EH (cell line): ENCODE measurements around the gene ZXDB.
"Not testable (repeated sequence)": the region's sequence is repeated elsewhere in the genome, so short reads cannot be mapped to it uniquely, and the experiment has no call there.

Source experiments
- DNase-seq: peaks from one replicate; pipeline ENCODE4 v3.0.0-alpha.2; 2015; ENCODE audit warnings: low read depth

The ZXDB gene

DNA sequence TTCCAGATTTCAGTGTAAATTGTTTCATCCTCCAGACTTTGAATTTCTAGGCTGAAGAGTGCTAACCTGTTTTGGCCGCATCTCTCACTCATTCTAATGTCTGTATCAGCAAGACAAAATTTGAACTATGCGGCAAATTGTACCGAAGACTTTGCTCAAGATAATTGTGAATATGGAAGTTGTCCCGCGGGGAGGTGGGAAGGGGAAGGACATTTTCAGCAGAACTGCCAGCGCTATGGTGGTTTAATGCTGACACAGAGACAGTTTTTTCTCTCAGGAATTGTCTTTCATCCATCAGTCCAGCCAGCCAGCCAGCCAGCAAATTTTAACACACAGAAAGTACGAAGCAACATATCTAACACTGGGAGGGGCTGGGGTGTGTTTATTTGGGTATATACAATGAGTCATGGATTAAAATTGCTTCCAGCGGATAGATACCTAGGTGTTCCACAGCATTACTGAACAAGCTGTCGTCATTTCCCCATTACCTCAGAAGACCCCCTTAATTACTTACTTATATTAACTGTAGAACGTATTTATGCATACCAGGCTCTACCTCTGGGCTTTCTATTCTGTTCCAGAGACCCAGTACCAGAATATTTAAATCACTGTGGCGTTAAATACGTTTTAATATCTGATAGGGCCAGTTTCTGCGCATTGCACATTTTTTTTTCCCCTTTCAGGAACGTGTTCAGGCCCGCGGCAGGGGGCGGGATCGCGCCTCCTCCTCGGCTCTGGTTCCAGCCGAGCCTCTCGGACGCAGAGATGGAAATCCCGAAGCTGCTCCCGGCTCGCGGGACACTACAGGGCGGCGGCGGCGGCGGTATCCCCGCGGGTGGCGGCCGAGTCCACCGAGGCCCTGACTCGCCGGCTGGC is at the start of gene ZXDB:
Gene ZXDB, plus strand, starts transcription at position 728 of the 876 bp plus-strand sequence. Its CDS starts 38 bp downstream, at position 766.
- peak; percentile 49 for DNase-seq

DNA sequence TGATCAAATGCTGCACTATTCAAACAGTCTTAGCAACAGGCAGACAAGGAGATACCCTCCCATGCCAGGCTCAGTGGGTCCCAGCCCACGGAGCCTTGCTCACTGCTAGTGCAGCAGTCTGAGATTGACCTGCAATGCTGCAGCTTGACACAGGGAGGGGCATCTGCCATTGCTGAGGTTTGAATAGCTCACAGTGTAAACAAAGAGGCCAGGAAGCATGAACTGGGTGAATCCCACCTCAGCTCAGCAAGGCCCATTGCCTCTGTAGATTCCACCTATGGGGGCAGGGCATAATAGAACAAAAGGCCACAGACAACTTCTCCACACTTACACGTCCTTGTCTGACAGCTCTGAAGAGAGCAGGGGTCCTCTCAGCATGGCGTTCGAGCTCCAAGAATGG is 26.6 kb upstream of the ZXDB start:
- DNase-seq = no peak

- peak; percentile 29 for DNase-seq
Observed at GRCh38 chrX:57573754-57574153, 18.1 kb upstream of the ZXDB start.

DNA sequence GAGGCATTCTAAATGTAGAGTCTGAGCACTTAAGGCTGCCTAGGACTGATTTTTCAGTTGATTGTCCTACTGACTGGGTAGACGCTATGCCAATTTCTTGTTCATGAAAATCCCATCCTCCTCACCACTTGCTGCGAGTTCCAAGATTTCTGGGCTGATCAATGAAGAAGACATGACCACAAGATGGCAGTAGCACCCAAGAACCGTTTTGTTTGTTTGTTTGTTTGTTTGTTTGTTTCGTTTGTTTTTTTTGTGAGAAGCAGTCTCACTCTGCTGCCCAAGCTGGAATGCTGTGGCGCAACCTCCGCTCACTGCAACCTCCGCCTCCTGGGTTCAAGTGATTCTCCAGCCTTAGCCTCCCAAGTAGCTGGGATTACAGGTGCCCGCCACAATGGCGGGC is 8.9 kb upstream of the ZXDB start:
- DNase-seq = not testable (repeated sequence)

GRCh38 chrX:57583477-57583876 is 8.3 kb upstream of the ZXDB start:
- DNase-seq = peak; percentile 2

GRCh38 chrX:57586360-57586759 is 5.5 kb upstream of the ZXDB start:
- no peak for DNase-seq

- no peak for DNase-seq
Observed at GRCh38 chrX:57587062-57587461, 4.7 kb upstream of the ZXDB start.

DNA sequence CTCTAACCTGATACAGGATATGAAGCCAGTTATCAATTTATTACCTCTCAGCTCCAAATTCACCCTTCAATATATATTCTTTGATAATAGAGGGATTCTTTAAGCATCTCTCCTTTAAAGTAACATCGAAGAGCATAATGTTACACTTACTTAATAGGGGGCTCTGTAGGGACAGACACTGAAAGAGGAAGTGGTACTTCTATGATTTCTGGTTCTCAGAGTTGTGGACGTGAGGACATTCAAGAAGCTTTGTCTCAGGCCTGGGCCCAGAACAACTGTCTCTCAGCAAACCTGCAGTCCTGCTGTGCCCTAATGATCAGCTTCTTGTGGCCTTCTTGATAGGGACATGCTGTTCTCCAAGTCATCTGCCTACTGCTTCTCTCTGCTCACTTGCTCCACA is 4.2 kb upstream of the ZXDB start:
- no peak for DNase-seq

DNA sequence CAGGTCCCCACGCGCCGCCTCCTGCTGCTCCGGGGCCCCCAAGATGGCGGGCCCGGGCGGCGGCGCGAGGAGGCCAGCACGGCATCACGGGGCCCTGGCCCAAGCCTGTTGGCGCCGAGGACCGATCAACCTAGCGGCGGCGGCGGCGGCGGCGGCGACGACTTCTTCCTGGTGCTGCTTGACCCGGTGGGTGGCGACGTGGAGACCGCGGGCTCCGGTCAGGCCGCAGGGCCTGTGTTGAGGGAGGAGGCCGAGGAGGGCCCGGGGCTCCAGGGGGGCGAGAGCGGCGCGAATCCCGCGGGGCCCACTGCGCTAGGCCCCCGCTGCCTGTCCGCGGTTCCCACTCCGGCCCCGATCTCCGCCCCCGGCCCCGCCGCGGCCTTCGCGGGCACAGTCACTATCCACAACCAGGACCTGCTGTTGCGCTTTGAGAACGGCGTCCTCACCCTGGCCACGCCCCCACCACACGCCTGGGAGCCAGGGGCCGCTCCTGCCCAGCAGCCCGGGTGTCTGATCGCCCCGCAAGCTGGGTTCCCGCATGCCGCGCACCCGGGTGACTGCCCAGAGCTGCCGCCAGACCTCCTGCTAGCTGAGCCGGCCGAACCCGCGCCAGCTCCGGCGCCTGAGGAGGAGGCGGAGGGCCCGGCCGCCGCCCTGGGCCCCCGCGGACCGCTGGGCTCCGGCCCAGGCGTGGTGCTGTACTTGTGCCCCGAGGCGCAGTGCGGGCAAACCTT is 516 bp downstream of the ZXDB start:
- peak; percentile 34 for DNase-seq

DNA sequence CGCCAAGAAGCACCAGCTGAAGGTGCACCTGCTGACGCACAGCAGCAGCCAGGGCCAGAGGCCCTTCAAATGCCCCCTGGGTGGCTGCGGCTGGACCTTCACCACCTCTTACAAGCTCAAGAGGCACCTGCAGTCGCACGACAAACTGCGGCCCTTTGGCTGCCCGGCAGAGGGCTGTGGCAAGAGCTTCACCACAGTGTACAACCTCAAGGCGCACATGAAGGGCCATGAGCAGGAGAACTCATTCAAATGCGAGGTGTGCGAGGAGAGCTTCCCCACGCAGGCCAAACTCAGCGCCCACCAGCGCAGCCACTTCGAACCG is 1.0 kb downstream of the ZXDB start:
- DNase-seq = peak; percentile 23

- peak; percentile 81 for DNase-seq
Observed at GRCh38 chrX:57595381-57595811, 3.6 kb downstream of the ZXDB start.

GRCh38 chrX:57596109-57596508 is 4.3 kb downstream of the ZXDB start:
- DNase-seq = no peak

DNA sequence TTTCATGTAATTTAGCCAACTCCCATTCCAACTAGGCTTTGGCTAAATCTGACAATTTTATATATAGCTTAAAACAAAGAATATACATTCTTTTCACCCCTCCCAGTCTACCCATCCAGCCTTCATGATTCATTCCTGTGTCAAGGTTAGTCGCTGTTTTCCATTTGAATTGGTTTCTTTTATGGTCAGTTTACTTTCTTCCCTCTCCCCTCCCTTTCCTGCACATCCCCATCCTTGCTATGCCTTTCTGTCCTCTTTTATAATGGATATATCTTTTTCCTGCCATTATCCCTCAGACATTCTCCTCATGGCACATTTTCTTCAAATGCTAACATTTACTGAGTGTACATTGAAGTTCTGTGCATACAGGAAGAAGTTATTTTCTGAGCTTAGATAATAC is 4.7 kb downstream of the ZXDB start:
- no peak for DNase-seq

DNA sequence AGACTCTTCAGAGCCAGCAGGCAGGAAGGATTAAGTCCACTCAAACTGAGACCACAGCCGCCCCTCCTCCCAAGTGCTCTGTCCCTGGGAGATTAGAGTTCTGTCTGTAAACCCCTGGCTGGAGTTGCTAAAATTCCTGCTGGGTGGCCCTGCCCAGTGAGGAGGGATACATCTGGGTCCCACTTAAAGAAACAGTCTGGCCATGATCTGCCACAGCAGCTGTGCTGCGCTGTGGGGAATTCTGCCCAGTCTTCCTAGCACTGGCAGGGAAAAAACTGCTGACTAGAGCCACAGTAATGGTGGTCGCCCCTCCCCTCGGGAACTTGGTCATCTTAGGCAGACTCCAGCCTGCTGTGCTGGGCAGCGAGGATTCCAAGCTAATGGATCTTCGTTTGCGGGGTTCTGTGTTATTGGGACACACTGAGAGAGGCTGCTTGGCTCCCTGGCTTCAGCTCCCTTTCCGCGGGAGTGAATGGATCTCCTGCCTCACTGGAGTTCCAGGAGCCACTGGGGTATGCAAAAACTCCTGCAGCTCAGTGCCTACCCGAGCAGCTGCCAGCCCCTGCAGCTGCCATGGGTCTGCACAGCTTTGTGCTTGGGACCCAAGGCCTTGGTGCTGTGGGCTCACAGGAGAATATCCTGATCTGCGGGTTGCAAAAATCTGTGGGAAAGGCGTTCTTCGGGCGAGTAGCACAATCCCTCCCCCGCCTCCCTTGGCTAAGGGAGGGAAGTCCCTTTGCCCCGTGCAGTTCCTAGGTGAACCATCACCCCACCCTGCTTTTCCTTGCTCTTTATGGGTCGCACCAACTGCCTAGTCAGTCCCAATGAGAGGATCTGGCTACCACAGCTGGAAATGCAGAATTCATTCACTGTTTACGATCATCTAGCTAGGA is 15.7 kb downstream of the ZXDB start:
- no peak for DNase-seq

- DNase-seq = not testable (repeated sequence)
Observed at GRCh38 chrX:57613351-57613750, 21.5 kb downstream of the ZXDB start.

DNA sequence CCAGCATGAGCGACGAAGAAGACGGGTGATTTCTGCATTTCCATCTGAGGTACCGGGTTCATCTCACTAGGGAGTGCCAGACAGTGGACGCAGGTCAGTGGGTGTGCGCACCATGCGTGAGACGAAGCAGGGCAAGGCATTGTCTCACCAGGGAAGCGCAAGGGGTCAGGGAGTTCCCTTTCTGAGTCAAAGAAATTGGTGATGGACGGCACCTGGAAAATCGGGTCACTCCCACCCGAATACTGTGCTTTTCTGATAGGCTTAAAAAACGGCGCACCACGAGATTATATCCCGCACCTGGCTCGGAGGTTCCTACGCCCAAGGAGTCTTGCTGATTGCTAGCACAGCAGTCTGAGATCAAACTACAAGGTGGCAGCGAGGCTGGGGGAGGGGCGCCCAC is 37.6 kb downstream of the ZXDB start:
- not testable (repeated sequence) for DNase-seq

GRCh38 chrX:57640674-57641016 is 48.8 kb downstream of the ZXDB start:
- DNase-seq = no peak

DNA sequence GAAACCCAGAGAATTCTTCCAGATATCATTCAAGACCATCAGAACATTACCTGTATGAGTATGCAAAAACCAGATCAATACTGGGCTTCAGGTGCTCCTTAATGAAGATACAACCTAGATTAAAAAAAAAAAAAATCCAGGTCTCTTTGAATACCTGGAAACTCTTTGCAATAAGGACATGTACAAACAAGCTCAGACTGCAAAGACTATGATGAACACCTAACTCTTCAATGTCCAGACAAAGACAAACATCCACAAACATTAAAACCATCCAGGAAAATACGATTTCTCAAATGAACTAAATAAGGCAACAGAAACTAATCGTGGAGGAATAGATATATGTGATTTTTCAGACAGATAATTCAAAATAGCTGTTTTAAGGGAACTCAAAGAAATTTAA is 49.5 kb downstream of the ZXDB start:
- no peak for DNase-seq

DNA sequence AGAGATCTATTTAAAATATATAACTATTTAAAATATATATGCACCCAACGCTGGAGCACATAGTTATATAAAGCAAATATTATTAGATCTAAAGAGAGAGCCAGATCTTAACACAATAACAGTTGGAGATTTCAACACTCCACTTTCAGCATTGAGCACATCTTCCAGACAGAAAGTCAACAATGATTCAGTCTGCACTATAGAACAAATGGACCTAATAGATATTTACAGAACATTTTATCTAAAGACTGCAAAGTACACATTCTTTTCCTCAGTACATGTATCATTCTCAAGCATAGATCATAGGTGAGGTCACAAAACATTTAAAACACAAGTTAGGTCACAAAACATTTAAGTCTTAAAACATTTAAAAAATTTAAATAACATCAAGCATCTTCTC is 51.9 kb downstream of the ZXDB start:
- DNase-seq = no peak

DNA sequence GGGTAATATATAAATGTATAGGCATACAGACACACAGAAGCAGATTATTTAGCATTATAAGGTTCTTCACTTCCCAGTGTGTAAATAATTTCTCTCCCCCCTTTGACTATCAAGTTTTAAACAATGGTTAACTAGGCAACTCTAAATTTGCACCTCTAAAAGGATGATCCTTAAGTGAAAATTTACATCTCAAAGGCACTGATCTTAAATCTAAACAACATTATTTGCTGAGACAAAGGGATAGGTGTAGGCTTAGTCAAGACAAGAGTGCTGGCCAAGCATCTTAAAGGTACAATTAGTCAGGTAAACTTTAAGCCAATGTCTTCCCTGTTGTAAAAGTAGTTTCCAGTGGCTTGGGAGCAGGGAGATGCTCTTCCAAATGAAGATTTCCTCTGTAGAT is 55.2 kb downstream of the ZXDB start:
- no peak for DNase-seq
